Heart right ventricle (tissue), 16 donors: ENCODE data around the gene KCNMA1. TPM values are rescaled to one million over a fixed set of nuclear protein-coding genes. Genes with fewer than 3 reads are reported as not detected.

Source experiments
- ATAC-seq, 8 donors: fragments of 200-7000 bp; cut with Tn5 transposase; one replicate each; pipeline ENCODE4 v1.9.1; 2020; ENCODE audit warnings: mild to moderate bottlenecking in 8 of 8, moderate library complexity in 8 of 8, moderate number of reproducible peaks in 1 of 8
- DNase-seq, 2 donors: peaks; one replicate each; pipeline ENCODE4 v3.0.0-alpha.2; 2020
- H3K27ac ChIP-seq, 10 donors: fragments of 200-600 bp; sonication (generic) in 2 of 10; one replicate each; pipeline versions ENCODE4 v1.5.0 to v1.8.0; 2020 to 2022; ENCODE audit warnings: mild to moderate bottlenecking in 3 of 10
- H3K27me3 ChIP-seq, 7 donors: fragments of 200-600 bp; one replicate each; pipeline ENCODE4 v1.8.0; 2021 to 2022; ENCODE audit warnings: mild to moderate bottlenecking in 2 of 7
- H3K36me3 ChIP-seq, 9 donors: fragments of 200-600 bp; sonication (generic) in 1 of 9; one replicate each; pipeline versions ENCODE4 v1.5.0 to v1.8.0; 2020 to 2022; ENCODE audit warnings: mild to moderate bottlenecking in 2 of 9
- H3K4me1 ChIP-seq, 9 donors: fragments of 200-600 bp; sonication (generic) in 1 of 9; one replicate each; pipeline versions ENCODE4 v1.5.0 to v1.8.0; 2020 to 2022; ENCODE audit warnings: mild to moderate bottlenecking in 4 of 9
- H3K4me3 ChIP-seq, 10 donors: fragments of 200-600 bp; sonication (generic) in 2 of 10; one replicate each; pipeline versions ENCODE4 v1.5.0 to v1.8.0; 2020 to 2022; ENCODE audit warnings: mild to moderate bottlenecking in 7 of 10, moderate library complexity in 2 of 10
- H3K9me3 ChIP-seq, 11 donors: fragments of 200-600 bp in 10 of 11; sonication (generic) in 2 of 11; one replicate each; pipeline versions ENCODE4 v1.5.0 to v1.8.0; 2013 to 2022; ENCODE audit warnings: mild to moderate bottlenecking in 2 of 11, control low read depth in 1 of 11, moderate library complexity in 1 of 11
- WGBS, 2 donors: extraction: QIAGEN DNeasy Blood & Tissue Kit; methylation state at CpG; one replicate each; pipeline ENCODE4 v1.1.7; 2013; ENCODE audit warnings: inconsistent platforms in 1 of 2; 5-methylcytosine and 5-hydroxymethylcytosine counted together
- intact Hi-C, 10 donors: fragments of 100-400 bp; cut with DNase I; formaldehyde crosslinking; loops; one replicate each; pipeline versions ENCODE4 v1.11.1 to v1.14.2; 2022
- polyA plus RNA-seq, 2 donors: library from polyadenylated mRNA; stranded (reverse); fragments of 200-250 nt; gene quantifications; one replicate each; pipeline ENCODE4 v1.2.3, GENCODE V29; 2013
- total RNA-seq, 10 donors: library from RNA; stranded (reverse); fragmentation: NEBNext Ultra II Directional in 3 of 10; extraction: Animal tissue kit (Norgen Biotek cat#: 25700) in 3 of 10; gene quantifications; one replicate each; pipeline versions ENCODE4 v1.2.1 to v1.2.4, GENCODE V29; 2021 to 2023
- TF ChIP-seq, protein P1 (sequence below), 9 donors: fragments of 200-600 bp; sonication (generic) in 2 of 9; IDR thresholded peaks; one replicate each; pipeline versions ENCODE4 v1.5.0 to v1.8.0; 2021 to 2022; ENCODE audit warnings: antibody characterized with exemption in 9 of 9, mild to moderate bottlenecking in 5 of 9, moderate library complexity in 1 of 9
- donor health status: Arrhythmogenic right ventricular cardiomyopathy.
- donor health status: ischemic (EF 13 %, LVEDD 7.1; RV severe dilation, severe dysfunction).
- donor health status: healthy with polysubstance abuse.
- donor health status: DM: no; HTN: yes; CAD: no.
- donor health status: DM: no; HTN: no; CAD: no.
- donor health status: ischemic (EF 25% LVEDD 6.9; RV normal size, moderate dysfunction).
- donor health status: ischemic (EF 25% LVEDD 5.7; RV mildly dilated, moderate dysfunction).
- donor health status: healthy.
- donor health status: DM: yes; HTN: yes; CAD: no.
- donor health status: Ischemic cardiomyopathy.
- donor health status: ischemic (EF 35%, LVEDD 5.7; RV mildly dilated, moderate dysfunction).
- donor health status: nonischemic (EF 11% LVEDD 7.7; RV severe dilation, severe dysfunction).
- donor health status: DM: yes; HTN: yes; CAD: no.
- donor health status: PGD.
- donor health status: ischemic (EF 29% LVEDD 5.4; RV normal size, mild dysfunction).
- donor health status: nonischemic (EF 23%, LVEDD 6.1; RV moderate dilation, normal function).

KCNMA1 gene
- total and polyA plus RNA-seq, 12 donors = 0.59 to 5.3 (median 1.6) TPM

GRCh38 chr10:77539147-77539935, 98.3 kb downstream of the KCNMA1 start:
- ATAC-seq (no peak), DNase-seq (no peak)
- intact Hi-C loops = no loop called here
- peaks cover 0 to 5% (median 0%) of the 10 kb centered on the region in 7 donors for H3K27me3 ChIP-seq
- H3K4me3 ChIP-seq = no peak overlapping the region
- H3K9me3 ChIP-seq = peaks cover 0 to 31% (median 0%) of the 10 kb centered on the region in 11 donors
- H3K4me1 ChIP-seq = peaks cover 0 to 7% (median 0%) of the 10 kb centered on the region in 9 donors
- TF ChIP-seq, protein P1, sequence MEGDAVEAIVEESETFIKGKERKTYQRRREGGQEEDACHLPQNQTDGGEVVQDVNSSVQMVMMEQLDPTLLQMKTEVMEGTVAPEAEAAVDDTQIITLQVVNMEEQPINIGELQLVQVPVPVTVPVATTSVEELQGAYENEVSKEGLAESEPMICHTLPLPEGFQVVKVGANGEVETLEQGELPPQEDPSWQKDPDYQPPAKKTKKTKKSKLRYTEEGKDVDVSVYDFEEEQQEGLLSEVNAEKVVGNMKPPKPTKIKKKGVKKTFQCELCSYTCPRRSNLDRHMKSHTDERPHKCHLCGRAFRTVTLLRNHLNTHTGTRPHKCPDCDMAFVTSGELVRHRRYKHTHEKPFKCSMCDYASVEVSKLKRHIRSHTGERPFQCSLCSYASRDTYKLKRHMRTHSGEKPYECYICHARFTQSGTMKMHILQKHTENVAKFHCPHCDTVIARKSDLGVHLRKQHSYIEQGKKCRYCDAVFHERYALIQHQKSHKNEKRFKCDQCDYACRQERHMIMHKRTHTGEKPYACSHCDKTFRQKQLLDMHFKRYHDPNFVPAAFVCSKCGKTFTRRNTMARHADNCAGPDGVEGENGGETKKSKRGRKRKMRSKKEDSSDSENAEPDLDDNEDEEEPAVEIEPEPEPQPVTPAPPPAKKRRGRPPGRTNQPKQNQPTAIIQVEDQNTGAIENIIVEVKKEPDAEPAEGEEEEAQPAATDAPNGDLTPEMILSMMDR (IDR thresholded peaks at IDR 0.05) = no peak
- 65% methylated on average over 7 of the region's 7 CpGs for WGBS, 2 donors
- H3K36me3 ChIP-seq = no peaks in the 10 kb centered on the region
- H3K27ac ChIP-seq = no peak overlapping the region

- WGBS, 2 donors = 67 to 81% methylated on average over 13 of the region's 13 CpGs
- H3K9me3 ChIP-seq = peaks cover 0 to 23% (median 0%) of the 10 kb centered on the region in 11 donors
- TF ChIP-seq, protein P1 (IDR thresholded peaks at IDR 0.05) = no peak
These were observed 99.8 kb downstream of the KCNMA1 start for GRCh38 chr10:77537720-77538373.

GRCh38 chr10:77537071-77537470, 100.5 kb downstream of the KCNMA1 start:
- intact Hi-C loops = no loop called here
- no peak for DNase-seq
- no peak overlapping the region for H3K27ac ChIP-seq
- TF ChIP-seq, protein P1 (IDR thresholded peaks at IDR 0.05) = no peak
- no peak overlapping the region for H3K4me3 ChIP-seq
- peaks cover 0 to 17% (median 0%) of the 10 kb centered on the region in 11 donors for H3K9me3 ChIP-seq
- peaks cover 0 to 5% (median 0%) of the 10 kb centered on the region in 7 donors for H3K27me3 ChIP-seq
- H3K4me1 ChIP-seq = peaks cover 0 to 16% (median 0%) of the 10 kb centered on the region in 9 donors
- ATAC-seq = no peak
- H3K36me3 ChIP-seq = no peaks in the 10 kb centered on the region
- 52 to 55% methylated on average over 2 of the region's 2 CpGs for WGBS, 2 donors

More at GRCh38 chr10:77537720-77538373, 99.8 kb downstream of the KCNMA1 start:
- DNase-seq (no peak), ATAC-seq (no peak)
- intact Hi-C loops = no loop called here
- Histone ChIP-seq H3K36me3 (no peaks in the 10 kb centered on the region), H3K27ac (no peak overlapping the region), H3K27me3 (peaks cover 0 to 5% (median 0%) of the 10 kb centered on the region in 7 donors), H3K4me1 (peaks cover 0 to 15% (median 0%) of the 10 kb centered on the region in 9 donors), H3K4me3 (no peak overlapping the region)

- peaks cover 0 to 15% (median 0%) of the 10 kb centered on the region in 7 donors for H3K27me3 ChIP-seq
- DNase-seq (no peak), ATAC-seq (no peak)
- peaks cover 0 to 28% (median 0%) of the 10 kb centered on the region in 9 donors for H3K4me1 ChIP-seq
- H3K36me3 ChIP-seq = no peaks in the 10 kb centered on the region
- H3K4me3 ChIP-seq = no peak overlapping the region
- peak overlapping the region in 1 of 10 donors; percentile 78 for H3K27ac ChIP-seq
- H3K9me3 ChIP-seq = no peaks in the 10 kb centered on the region
- WGBS, 2 donors = 21 to 38% methylated on average over 1 of the region's 1 CpG
- TF ChIP-seq, protein P1 (IDR thresholded peaks at IDR 0.05) = no peak
- intact Hi-C loops = no loop called here
These were observed 103.7 kb downstream of the KCNMA1 start for GRCh38 chr10:77533887-77534278.
